Tibial artery (tissue), 4 donors: ENCODE measurements around the gene LAMC2.

Experiments used
- DNase-seq, 2 donors: peaks; one replicate each; pipeline ENCODE4 v3.0.0-alpha.2; 2019
- H3K27ac ChIP-seq, 2 donors: fragments of 200-600 bp; sonication (generic) in 1 of 2; 1 replicate in 1 of 2; 2 replicates in 1 of 2; pipeline ENCODE4 v1.5.1; 2018 to 2019; ENCODE audit warnings: mild to moderate bottlenecking in 1 of 2
- H3K27me3 ChIP-seq, 2 donors: fragments of 200-600 bp; sonication (generic) in 1 of 2; one replicate each; pipeline versions ENCODE4 v1.5.1 to v1.6.0; 2016 to 2019
- H3K36me3 ChIP-seq, 3 donors: fragments of 200-600 bp; sonication (generic) in 2 of 3; one replicate each; pipeline ENCODE4 v1.5.1; 2016 to 2019; ENCODE audit warnings: mild to moderate bottlenecking in 2 of 3
- H3K4me1 ChIP-seq, 4 donors: fragments of 200-600 bp; sonication (generic) in 2 of 4; 1 replicate in 3 of 4; 2 replicates in 1 of 4; pipeline ENCODE4 v1.5.1; 2016 to 2019
- H3K4me3 ChIP-seq, 2 donors: fragments of 200-600 bp; sonication (generic) in 1 of 2; 1 replicate in 1 of 2; 2 replicates in 1 of 2; pipeline ENCODE4 v1.5.1; 2018 to 2019; ENCODE audit warnings: mild to moderate bottlenecking in 2 of 2
- H3K9me3 ChIP-seq, 3 donors: fragments of 200-600 bp; sonication (generic) in 1 of 3; one replicate each; pipeline ENCODE4 v1.5.1; 2016 to 2019
- CTCF ChIP-seq, 2 experiments: fragments of 200-600 bp in 1 of 2; fragments of 450-650 bp in 1 of 2; IDR thresholded peaks; one replicate each; pipeline ENCODE4 v1.5.1; 2017 to 2019; ENCODE audit warnings: antibody characterized with exemption in 2 of 2, mild to moderate bottlenecking in 1 of 2, moderate library complexity in 1 of 2
- intact Hi-C: fragments of 100-400 bp; cut with DNase I; formaldehyde crosslinking; loops from one replicate; pipeline ENCODE4 v1.15.0; 2023; ENCODE audit warnings: low total_unique reads

Gene LAMC2

GRCh38 chr1:183277821-183278738 is 92.0 kb downstream of the LAMC2 start:
- H3K27me3 ChIP-seq = no peaks in the 10 kb centered on the region
- H3K4me1 ChIP-seq = peaks cover 0 to 40% (median 31%) of the 10 kb centered on the region in 4 donors
- DNase-seq = no peak
- no peak for TF ChIP-seq CTCF (IDR thresholded peaks at IDR 0.05)
- no peaks in the 10 kb centered on the region for H3K36me3 ChIP-seq
- H3K9me3 ChIP-seq = no peaks in the 10 kb centered on the region
- H3K27ac ChIP-seq = no peak overlapping the region
- intact Hi-C loops = no loop called here
- H3K4me3 ChIP-seq = no peak overlapping the region

- intact Hi-C loops = no loop called here
- Histone ChIP-seq H3K9me3 (no peaks in the 10 kb centered on the region), H3K27ac (peak overlapping the region; percentile 19 to 42), H3K4me3 (no peak overlapping the region), H3K36me3 (no peaks in the 10 kb centered on the region), H3K27me3 (no peaks in the 10 kb centered on the region), H3K4me1 (peaks cover 0 to 41% (median 31%) of the 10 kb centered on the region in 4 donors)
- no peak for TF ChIP-seq CTCF (IDR thresholded peaks at IDR 0.05)
- no peak for DNase-seq
Observed at GRCh38 chr1:183278739-183279591, 92.9 kb downstream of the LAMC2 start.

GRCh38 chr1:183279835-183280234 is 93.8 kb downstream of the LAMC2 start:
- no peaks in the 10 kb centered on the region for H3K27me3 ChIP-seq
- no peaks in the 10 kb centered on the region for H3K9me3 ChIP-seq
- H3K27ac ChIP-seq = peak overlapping the region in 1 of 2 donors; percentile 19
- intact Hi-C loops = loop anchor here (10.0 kb wide), 1 partner anchor 315 kb away; no protein-coding TSS in a partner anchor
- TF ChIP-seq CTCF (IDR thresholded peaks at IDR 0.05) = no peak
- H3K36me3 ChIP-seq = no peaks in the 10 kb centered on the region
- H3K4me3 ChIP-seq = no peak overlapping the region
- peaks cover 0 to 41% (median 31%) of the 10 kb centered on the region in 4 donors for H3K4me1 ChIP-seq
- DNase-seq = peak in 1 of 2 donors; percentile 32

- intact Hi-C loops = loop anchor here (10.0 kb wide), 1 partner anchor 316 kb away; no protein-coding TSS in a partner anchor
Observed at GRCh38 chr1:183281039-183281438, 95.0 kb downstream of the LAMC2 start.

More at GRCh38 chr1:183281039-183281438, 95.0 kb downstream of the LAMC2 start:
- DNase-seq = peak; percentile 88 to 92
- H3K27ac ChIP-seq = peak overlapping the region; percentile 68 to 85
- no peaks in the 10 kb centered on the region for H3K36me3 ChIP-seq
- no peaks in the 10 kb centered on the region for H3K27me3 ChIP-seq
- no peak overlapping the region for H3K4me3 ChIP-seq
- no peaks in the 10 kb centered on the region for H3K9me3 ChIP-seq
- no peak for TF ChIP-seq CTCF (IDR thresholded peaks at IDR 0.05)
- H3K4me1 ChIP-seq = peaks cover 0 to 45% (median 31%) of the 10 kb centered on the region in 4 donors
